GM12892 (cell line): Measurements from ENCODE around the gene IP6K1.
A peak's percentile ranks its signal among the peaks of the same experiment; 100 is the strongest.

Experiments
- DNase-seq: peaks from one replicate; pipeline ENCODE4 v3.0.0; 2011; ENCODE audit not compliant: insufficient read length
- FAIRE-seq: peaks from 2 replicates; lab custom pipeline; 2011; peaks lifted over from hg19 to GRCh38; lab: Jason Lieb, UNC
- POLR2A ChIP-seq: IDR thresholded peaks from 2 replicates; pipeline ENCODE4 v1.6.1; 2011; ENCODE audit warnings: low read depth, low read length, control low read depth
- POLR2AphosphoS5 ChIP-seq: IDR thresholded peaks from 2 replicates; pipeline ENCODE4 v1.6.1; 2011; ENCODE audit warnings: low read depth, low read length, control low read depth
- TAF1 ChIP-seq: IDR thresholded peaks from 2 replicates; pipeline ENCODE4 v1.6.1; 2011; ENCODE audit warnings: low read depth, mild to moderate bottlenecking, control low read depth, low read length, borderline replicate concordance

The IP6K1 gene

DNA sequence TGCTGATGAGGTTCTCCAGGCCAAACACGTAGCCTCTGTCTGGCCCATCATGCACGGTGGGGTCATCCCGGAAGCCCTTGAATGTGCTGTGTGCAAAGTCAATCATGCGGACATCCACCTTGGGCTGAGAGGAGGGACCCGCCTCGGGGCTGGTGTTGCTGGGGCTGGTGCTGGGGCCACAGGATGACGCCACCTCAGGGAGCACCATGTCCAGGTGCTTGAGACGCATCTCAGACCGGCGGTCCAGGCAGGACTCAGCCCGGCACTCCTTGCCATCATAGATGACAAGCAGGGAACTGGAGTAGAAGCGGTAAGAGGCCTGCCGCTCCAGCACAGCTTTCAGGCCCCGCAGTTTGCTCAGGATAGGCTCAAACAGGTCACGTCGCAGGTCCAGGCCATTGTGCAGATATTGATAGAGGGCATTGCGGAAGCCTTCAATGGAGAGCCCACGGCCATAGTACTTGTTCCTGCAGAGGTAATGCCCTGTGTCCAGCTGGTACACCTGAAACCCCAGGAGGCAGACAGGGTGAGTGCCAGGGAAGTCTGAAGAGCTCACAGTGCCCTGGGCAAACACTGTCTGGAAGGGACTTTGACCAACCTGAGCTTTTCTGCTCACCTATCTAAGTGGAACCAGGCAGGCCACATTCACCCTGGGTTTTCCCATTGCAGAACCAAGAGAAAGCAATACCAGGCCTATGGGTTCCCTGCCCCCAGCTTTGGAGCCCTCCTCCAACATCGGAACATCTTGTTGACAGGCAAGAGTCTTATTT lies 59.0 kb downstream of the IP6K1 start:
- peak; percentile 50 for DNase-seq
- no peak for FAIRE-seq
- TF ChIP-seq POLR2A (no peak; the same call in 1 of the 2 replicates), POLR2AphosphoS5 (no peak), TAF1 (no peak)

DNA sequence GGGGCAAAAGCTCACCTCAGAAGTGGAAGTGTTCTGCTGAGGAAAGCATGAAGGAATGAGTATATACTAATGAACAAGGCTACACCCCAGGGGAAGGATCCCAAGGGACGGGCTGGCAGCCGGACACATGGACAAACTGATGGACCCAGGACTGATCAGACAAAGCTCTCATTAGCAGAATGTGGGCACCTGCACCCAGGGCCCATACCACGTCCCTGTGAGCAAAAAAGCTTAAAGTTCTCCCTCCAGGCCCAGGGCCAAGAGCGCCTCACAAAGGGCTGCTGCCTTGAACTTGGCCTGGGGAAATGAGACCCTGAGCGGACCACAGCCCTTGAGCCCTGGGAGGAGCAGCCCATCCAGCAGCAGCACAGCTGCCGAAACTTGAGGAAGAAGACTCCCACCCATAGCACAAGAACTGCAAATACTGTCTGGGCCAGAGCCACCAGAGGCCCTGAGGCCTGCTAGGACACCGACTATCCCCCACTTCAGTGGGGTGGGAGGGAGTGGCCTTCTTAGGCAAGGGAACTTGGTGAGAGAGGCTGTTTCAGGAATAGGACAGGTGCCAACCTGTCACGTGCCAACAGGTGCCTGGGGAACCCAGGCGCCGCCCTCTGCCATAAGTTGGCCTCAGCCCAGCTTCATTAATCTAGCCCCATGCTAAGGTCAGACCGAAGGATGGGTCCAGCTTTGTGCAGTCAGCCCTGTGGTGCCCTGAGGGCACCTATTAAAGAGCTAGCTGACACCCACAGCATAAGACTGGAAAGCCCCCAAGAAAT lies 60.2 kb downstream of the IP6K1 start:
- TF ChIP-seq POLR2A (no peak), TAF1 (no peak), POLR2AphosphoS5 (no peak)
- FAIRE-seq (no peak), DNase-seq (no peak)

GRCh38 chr3:49724586-49724985 lies 61.8 kb downstream of the IP6K1 start:
- DNase-seq (no peak), FAIRE-seq (no peak)
- TF ChIP-seq POLR2A (no peak), TAF1 (no peak)

DNA sequence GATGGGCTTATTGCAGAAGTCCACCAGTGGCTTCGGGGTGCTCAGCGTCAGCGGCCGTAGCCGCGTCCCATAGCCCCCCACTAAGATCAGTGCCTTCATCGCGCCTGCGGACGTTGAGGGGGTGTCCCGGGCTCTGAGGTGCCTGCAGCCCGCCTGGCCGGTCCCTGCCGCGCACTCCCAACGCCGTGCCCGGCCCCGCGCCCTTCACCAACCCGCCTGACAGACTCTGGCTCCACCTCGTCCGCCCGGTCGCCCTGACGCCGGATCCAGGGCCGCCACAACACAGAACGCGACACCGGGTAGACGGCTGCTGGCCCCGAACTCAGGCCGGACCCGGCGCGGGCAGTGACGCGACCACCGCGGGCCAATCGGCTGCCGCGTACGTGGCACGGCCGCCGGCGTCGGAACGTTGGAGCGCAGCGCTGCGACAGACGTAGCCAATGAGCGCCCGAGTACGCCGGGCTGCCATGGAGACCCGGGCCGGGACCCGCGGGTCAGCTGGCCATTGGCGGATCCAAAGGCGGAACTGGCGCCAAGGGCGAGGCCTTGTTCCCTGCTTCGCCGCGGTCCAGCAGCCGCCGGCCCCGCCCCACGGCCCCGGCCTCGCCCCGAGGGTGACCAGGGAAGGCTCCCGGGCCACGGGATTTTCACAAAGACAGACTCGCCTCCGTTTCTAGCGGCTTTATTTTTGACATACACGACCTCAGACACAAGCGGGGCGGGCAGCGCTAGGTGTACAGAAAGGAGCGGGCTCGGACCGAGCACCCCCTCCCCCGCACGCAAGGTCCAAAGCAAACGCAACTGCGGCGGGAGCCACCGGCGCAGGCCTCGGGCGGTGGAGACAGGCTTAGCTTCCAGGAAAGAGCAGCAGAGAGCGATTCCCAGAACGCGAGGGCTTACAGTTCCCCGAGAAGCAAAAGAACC lies 62.5 kb downstream of the IP6K1 start, which contains the start of gene GMPPB:
Gene GMPPB, minus strand, starts transcription at position 324 of the 924 bp plus-strand sequence. Its CDS starts 225 bp downstream, at position 99.
- FAIRE-seq (peak; percentile 100), DNase-seq (peak; percentile 99)
- TF ChIP-seq TAF1, result no peak
- TF ChIP-seq POLR2A, result peak; percentile 83

DNA sequence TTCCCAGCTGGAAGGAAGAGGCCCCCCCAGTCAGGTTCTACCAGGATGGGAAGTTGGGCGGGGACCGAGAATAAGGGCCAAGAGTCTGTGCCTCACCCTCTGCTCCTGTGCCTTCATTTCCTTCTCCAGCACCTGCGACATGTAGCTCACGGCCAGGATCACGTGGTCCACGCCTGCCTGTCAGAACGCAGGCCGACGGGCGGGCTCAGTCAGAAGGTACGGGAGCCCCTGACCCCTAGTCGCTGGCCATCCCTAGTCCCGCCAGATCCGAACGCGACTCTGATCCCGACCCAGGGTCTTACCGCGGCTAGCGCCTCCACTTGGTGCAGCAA lies 63.1 kb downstream of the IP6K1 start:
- DNase-seq, result peak; percentile 59
- FAIRE-seq, result no peak
- TF ChIP-seq POLR2A, result peak; percentile 51
- no peak for TF ChIP-seq TAF1
- peak; percentile 62; the same call in 1 of the 2 replicates for TF ChIP-seq POLR2AphosphoS5

DNA sequence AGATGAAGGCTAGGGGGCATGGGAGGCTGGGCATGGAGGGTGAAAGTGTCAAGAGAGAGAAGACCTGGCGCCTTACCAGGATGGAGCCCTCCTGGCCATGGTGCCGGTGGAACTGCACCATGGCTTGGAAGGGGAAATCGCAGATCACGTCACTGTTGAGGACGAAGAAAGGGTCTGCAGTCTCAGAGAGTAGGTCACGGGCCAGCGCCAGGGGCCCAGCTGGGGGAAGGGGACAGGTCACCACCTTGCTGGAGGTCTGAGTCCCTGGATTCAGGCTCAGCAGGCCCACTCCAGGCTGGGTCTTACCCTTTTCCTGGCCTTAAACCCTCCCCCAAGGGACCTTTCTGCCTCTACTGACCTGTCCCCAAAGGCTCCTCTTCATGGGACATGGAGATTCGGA lies 63.4 kb downstream of the IP6K1 start:
- DNase-seq (no peak), FAIRE-seq (peak; percentile 79)
- TF ChIP-seq POLR2A (no peak), TAF1 (no peak), POLR2AphosphoS5 (no peak)

- DNase-seq, result peak; percentile 2
- no peak for FAIRE-seq
- TF ChIP-seq TAF1 (no peak), POLR2AphosphoS5 (no peak), POLR2A (no peak)
Observed at GRCh38 chr3:49721896-49722781, 64.2 kb downstream of the IP6K1 start.

DNA sequence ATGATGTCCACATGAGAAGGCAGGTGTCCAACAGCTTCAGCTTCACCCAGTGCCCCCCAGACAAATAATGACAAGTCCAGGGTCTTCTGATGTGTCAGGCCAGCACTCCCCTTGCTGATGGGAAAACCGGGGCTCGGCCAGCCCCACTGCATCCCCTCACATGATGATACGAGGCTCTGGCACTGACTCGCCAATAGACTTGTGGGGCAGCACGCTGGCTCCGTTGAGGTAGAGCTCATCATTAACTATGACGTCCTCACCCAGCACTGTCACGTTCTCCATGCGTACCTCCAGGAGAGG lies 64.8 kb downstream of the IP6K1 start:
- no peak for TF ChIP-seq POLR2A
- no peak for TF ChIP-seq POLR2AphosphoS5
- no peak for TF ChIP-seq TAF1
- DNase-seq, result no peak
- FAIRE-seq, result no peak

DNA sequence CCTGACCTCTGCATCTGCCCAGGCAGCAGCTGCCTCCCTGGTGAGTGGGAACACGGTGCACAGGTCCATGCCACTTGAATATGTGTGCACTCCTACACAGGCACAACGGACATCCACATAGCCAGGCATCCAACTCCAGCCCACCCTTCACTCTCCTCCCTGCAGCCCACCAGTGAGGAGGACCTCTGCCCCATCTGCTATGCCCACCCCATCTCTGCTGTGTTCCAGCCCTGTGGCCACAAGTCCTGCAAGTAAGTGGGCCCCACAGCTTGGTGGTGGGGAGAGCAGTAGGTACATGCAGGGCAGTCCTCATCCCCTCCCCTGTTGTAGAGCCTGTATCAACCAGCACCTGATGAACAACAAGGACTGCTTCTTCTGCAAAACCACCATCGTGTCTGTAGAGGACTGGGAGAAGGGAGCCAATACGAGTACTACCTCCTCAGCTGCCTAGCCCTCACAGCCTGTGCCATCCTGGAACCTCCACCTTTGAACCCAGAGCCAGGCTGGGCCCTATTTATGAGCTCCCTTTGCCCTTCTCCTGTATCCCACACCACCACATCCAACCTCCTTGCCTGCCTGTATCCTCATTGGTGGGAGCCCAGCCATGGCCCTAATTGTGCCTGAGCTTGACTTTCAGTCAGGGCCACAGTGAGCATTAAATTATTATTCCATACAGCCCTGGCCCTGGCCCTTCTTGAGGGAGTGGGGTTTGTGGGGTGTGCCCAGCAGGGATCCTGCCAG lies 65.3 kb downstream of the IP6K1 start:
- FAIRE-seq (no peak), DNase-seq (no peak)
- no peak for TF ChIP-seq POLR2A
- TF ChIP-seq POLR2AphosphoS5, result peak; percentile 19; the same call in 1 of the 2 replicates
- TF ChIP-seq TAF1, result no peak

DNA sequence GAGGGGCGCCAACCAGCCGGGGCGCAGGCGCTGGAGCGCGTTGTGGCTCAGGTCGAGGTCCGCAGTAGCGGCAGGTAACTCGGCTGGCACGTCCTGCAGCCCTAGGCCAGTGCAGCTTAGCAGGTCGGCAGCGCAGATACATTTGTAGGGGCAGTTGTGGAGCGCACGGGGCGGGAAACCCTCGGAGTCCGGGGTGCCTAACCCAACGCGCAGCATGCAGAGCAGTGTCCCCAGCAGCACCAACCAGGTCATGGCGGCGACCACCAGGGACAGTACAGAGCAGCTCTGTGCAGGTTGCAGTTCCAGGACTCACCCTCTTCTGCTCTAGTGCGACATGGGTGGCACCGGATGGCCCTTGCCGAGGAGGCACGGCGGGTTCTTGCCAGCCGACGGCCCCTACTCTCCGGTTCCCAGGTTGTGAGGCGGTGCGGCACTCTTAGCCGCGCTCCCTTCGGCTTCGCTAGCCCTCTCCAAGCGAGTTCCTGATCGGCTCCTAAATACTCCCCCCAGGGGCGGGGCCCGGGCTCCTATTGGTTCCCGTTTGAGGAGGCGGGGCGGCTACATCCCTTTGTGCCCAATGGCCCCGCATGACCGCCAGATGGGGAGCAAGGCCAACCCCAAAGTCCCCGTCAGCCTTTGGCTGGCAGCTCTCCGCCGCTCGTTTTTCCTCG lies 67.0 kb downstream of the IP6K1 start, which contains the start of gene AMIGO3:
Gene AMIGO3, minus strand, starts transcription at position 471 of the 671 bp plus-strand sequence. Its CDS starts 219 bp downstream, at position 252.
- FAIRE-seq, result peak; percentile 85
- peak; percentile 97 for DNase-seq
- peak; percentile 73; the same call in 1 of the 2 replicates for TF ChIP-seq POLR2A
- peak; percentile 90 for TF ChIP-seq POLR2AphosphoS5
- no peak for TF ChIP-seq TAF1
